Umbilical cord (tissue), 2 donors: ENCODE results near the gene NTRK3. TPM values are rescaled to one million over a fixed set of nuclear protein-coding genes. Genes with fewer than 3 reads are reported as not detected.

Experiments
- DNase-seq: peaks from one replicate; pipeline ENCODE4 v3.0.0-alpha.2; 2015; ENCODE audit warnings: low spot score
- total RNA-seq: library from RNA; depleted of rRNA; stranded (reverse); fragments of >200 nt; gene quantifications from one replicate; pipeline ENCODE4 v1.2.3, GENCODE V29; 2014; ENCODE audit warnings: low replicate concordance; ENCODE audit not compliant: insufficient read depth

The NTRK3 gene
- total RNA-seq, 1 donor from 2014 or later = 24.1 TPM

GRCh38 chr15:88185584-88185983, 71.0 kb downstream of the NTRK3 start:
- DNase-seq = no peak

- DNase-seq = no peak
These were observed 74.9 kb downstream of the NTRK3 start for GRCh38 chr15:88181613-88182012.

GRCh38 chr15:88179562-88179961, 77.0 kb downstream of the NTRK3 start:
- no peak for DNase-seq

GRCh38 chr15:88178631-88179030, 77.9 kb downstream of the NTRK3 start:
- DNase-seq = no peak

- no peak for DNase-seq
These were observed 79.1 kb downstream of the NTRK3 start for GRCh38 chr15:88177451-88177850.

GRCh38 chr15:88174571-88174970, 82.0 kb downstream of the NTRK3 start:
- no peak for DNase-seq

- peak; percentile 53 for DNase-seq
These were observed 90.2 kb downstream of the NTRK3 start for GRCh38 chr15:88166082-88166993.

- no peak for DNase-seq
These were observed 94.9 kb downstream of the NTRK3 start for GRCh38 chr15:88161636-88162035.

GRCh38 chr15:88155310-88155709, 101.2 kb downstream of the NTRK3 start:
- no peak for DNase-seq

GRCh38 chr15:88152672-88153071, 103.9 kb downstream of the NTRK3 start:
- DNase-seq = no peak

GRCh38 chr15:88147760-88148159, 108.8 kb downstream of the NTRK3 start:
- no peak for DNase-seq

GRCh38 chr15:88144921-88145653, 111.5 kb downstream of the NTRK3 start:
- no peak for DNase-seq

- DNase-seq = no peak
These were observed 114.4 kb downstream of the NTRK3 start for GRCh38 chr15:88142121-88142520.

- DNase-seq = no peak
These were observed 115.2 kb downstream of the NTRK3 start for GRCh38 chr15:88141269-88141889.

GRCh38 chr15:88140398-88140797, 116.1 kb downstream of the NTRK3 start:
- no peak for DNase-seq

- no peak for DNase-seq
These were observed 116.6 kb downstream of the NTRK3 start for GRCh38 chr15:88139936-88140335.

- peak; percentile 43 for DNase-seq
These were observed 122.7 kb downstream of the NTRK3 start for GRCh38 chr15:88133795-88134194.

GRCh38 chr15:88132499-88132898, 124.0 kb downstream of the NTRK3 start:
- no peak for DNase-seq

- no peak for DNase-seq
These were observed 124.6 kb downstream of the NTRK3 start for GRCh38 chr15:88131937-88132336.

- DNase-seq = no peak
These were observed 129.1 kb downstream of the NTRK3 start for GRCh38 chr15:88127432-88127790.

GRCh38 chr15:88126695-88127431, 129.7 kb downstream of the NTRK3 start:
- DNase-seq = no peak

- peak; percentile 20 for DNase-seq
These were observed 131.0 kb downstream of the NTRK3 start for GRCh38 chr15:88125576-88125975.
